NCI-H2171 treated with DMSO at 0.1 percent for 48 hours (cell line): ENCODE data around the gene COL6A5.

Source experiments
- DNase-seq: peaks from one replicate; lab custom pipeline; 2025; lab: John Stamatoyannopoulos, UW

COL6A5 gene

GRCh38 chr3:130516645-130517512, 171.4 kb downstream of the COL6A5 start, which contains the start of gene COL6A6:
Gene COL6A6, plus strand, starts transcription at chr3:130517177. Its CDS starts 43,188 bp downstream, at chr3:130560365.
- no peak for DNase-seq

GRCh38 chr3:130517602-130518001, 172.1 kb downstream of the COL6A5 start:
- no peak for DNase-seq

- no peak for DNase-seq
Measured at GRCh38 chr3:130519754-130520153, 174.3 kb downstream of the COL6A5 start.

DNA sequence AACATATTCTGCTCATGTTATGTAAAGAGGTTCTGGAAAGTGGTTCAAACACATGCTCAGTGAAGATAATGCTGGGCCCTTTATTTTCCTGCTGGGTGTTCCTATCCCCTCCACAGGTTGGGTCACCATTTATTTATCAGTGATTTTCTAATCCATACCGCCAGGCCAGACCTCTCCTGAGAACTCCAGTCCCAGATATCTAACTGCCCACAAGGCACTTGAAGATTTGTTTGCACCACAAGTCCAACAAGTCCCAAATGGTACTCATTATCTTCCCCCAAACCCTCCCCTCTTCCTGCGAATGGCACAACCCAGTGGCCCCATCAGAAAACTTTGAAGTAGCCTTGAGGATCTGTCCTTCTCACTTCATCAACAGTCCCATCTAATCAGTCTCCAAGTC, 176.9 kb downstream of the COL6A5 start:
- no peak for DNase-seq

- DNase-seq: no peak
Measured at GRCh38 chr3:130527426-130527825, 182.0 kb downstream of the COL6A5 start.

- DNase-seq: no peak
Measured at GRCh38 chr3:130528120-130528519, 182.6 kb downstream of the COL6A5 start.

DNA sequence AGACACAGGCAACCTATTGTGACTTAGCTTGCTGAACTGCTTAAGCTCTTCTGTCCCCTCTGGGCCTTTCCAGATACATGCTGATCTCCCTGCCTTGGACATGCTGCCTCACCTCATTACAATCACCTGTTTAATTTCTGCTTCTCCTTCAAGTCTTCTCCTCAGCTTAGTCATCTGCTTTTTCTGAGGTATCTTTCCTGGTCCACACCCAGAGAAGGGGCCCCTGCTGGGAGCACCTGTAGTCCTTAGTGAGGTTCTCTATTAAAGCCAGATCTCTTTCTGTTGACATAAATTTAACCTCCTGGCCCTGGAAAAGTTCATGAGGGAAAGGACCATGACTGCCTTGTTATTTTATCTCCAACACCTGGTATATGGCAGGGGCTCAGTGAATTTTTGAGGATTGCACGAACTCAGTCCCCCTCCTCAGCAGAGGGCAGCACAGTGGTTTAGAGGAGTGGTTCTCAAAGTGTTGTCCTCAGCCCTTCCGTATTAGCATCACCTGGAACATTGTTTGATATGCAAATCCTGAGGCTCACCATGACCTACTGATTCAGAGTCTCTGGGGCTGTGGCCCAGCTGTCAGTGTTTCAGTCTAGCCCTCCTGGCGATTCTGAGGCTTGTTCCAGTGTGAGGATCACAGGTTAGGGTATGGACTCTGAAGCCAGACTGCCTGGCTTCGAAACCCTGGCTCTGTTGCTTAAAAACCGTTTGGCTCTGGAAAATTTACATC, 184.2 kb downstream of the COL6A5 start:
- no peak for DNase-seq

- DNase-seq: no peak
Measured at GRCh38 chr3:130533247-130533646, 187.8 kb downstream of the COL6A5 start.
